Motor neuron (in vitro differentiated cells): ENCODE data around the gene SMG7. TPM values are rescaled to one million over a fixed set of nuclear protein-coding genes. Genes with fewer than 3 reads are reported as not detected.
A peak's percentile ranks its signal among the peaks of the same experiment; 100 is the strongest.

ENCODE experiments used
- ATAC-seq, 8 experiments: fragments of 200-7000 bp; cut with Tn5 transposase; replicated peaks in 6 of 8; 2 replicates each; pipeline ENCODE4 v1.8.0; 2021; ENCODE audit warnings: mild to moderate bottlenecking in 8 of 8, moderate library complexity in 8 of 8
- H3K27ac ChIP-seq, 2 donors: fragments of 250-450 bp; sonication (Bioruptor Pico); 2 replicates each; pipeline ENCODE4 v1.9.0; 2021; ENCODE audit warnings: antibody characterized with exemption in 2 of 2, mild to moderate bottlenecking in 2 of 2, moderate library complexity in 1 of 2
- H3K4me1 ChIP-seq, 2 donors: fragments of 250-450 bp; sonication (Bioruptor Pico); replicated peaks in 1 of 2; 2 replicates each; pipeline ENCODE4 v1.6.1; 2021; ENCODE audit warnings: antibody characterized with exemption in 2 of 2, mild to moderate bottlenecking in 2 of 2, moderate library complexity in 1 of 2
- H3K4me3 ChIP-seq, 5 donors: fragments of 250-450 bp; sonication (Bioruptor Pico); 2 replicates each; pipeline ENCODE4 v1.9.0; 2021; ENCODE audit warnings: antibody characterized with exemption in 5 of 5, mild to moderate bottlenecking in 5 of 5, moderate library complexity in 4 of 5
- WGBS, 10 experiments: fragments of 450-650 bp; shearing (Covaris generic); methylation state at CpG; one replicate each; pipeline ENCODE4 v1.0.0; 2022; 5-methylcytosine and 5-hydroxymethylcytosine counted together
- in situ Hi-C, 9 experiments: fragments of 400-800 bp; cut with MboI; loops; one replicate each; pipeline ENCODE4 v1.15.0; 2021; ENCODE audit warnings: low sequenced_read_pairs in 9 of 9, low pct_unique_long_range_greater_than_20kb in 2 of 9; ENCODE audit not compliant: unreplicated experiment in 9 of 9
- total RNA-seq, 8 experiments: library from RNA; unstranded; fragments of 300-600 nt; gene quantifications; 2 replicates each; pipeline versions ENCODE4 v1.2.3 to v1.2.4, GENCODE V29; 2022

The SMG7 gene
- total RNA-seq, 8 experiments from 2014 or later, result 12.0 to 51.6 (median 26.8) TPM

DNA sequence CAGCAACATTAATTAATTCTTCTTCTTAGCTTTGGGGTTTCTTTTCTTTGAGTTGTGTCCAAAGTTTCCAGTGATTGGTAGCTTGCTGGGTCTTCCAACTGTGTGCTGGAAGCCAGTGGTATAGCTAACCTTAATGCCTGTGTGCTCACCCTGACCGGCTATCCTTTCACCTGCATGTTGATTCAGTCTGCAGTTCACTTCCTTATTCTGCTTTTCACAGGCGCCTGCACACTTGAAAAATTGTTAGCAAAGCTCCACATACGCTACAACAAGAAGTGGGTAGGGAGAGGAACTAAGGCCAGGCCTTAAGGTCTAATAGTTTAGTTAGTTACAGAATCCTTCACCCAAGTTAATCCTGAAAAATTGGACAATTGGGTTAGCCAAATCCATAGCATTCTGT is 82.3 kb downstream of the SMG7 start:
- H3K4me3 ChIP-seq, result no peak overlapping the region
- in situ Hi-C loops, result no loop called here
- no peak overlapping the region for H3K27ac ChIP-seq
- no peaks in the 10 kb centered on the region for H3K4me1 ChIP-seq
- 89 to 100% (median 96%) methylated on average over 2 to 3 of the region's 3 CpGs; no CpG with 5 or more reads in 3 of the 10 experiments for WGBS, 10 experiments
- no peak for ATAC-seq

DNA sequence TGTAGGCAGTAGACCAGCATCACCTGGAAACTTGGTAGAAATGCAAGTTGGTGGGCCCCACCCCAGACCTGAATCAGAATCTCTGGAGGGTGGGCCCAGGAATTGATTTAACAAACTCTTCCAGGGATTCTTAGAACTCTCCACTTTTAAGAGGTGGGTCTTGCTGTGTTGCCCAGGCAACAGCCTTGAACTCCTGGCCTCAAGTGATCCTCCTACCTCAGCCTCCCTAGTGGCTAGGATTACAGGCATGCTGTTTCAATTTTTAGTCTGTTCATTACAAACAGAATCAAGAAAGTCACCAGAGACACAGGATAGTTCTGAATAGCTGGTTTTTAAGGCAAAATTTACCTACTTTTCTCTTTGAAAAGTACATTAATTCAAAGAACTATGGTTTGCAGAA is 86.8 kb downstream of the SMG7 start:
- no peak for ATAC-seq
- no peaks in the 10 kb centered on the region for H3K4me1 ChIP-seq
- no peak overlapping the region for H3K4me3 ChIP-seq
- in situ Hi-C loops, result no loop called here
- H3K27ac ChIP-seq, result no peak overlapping the region

DNA sequence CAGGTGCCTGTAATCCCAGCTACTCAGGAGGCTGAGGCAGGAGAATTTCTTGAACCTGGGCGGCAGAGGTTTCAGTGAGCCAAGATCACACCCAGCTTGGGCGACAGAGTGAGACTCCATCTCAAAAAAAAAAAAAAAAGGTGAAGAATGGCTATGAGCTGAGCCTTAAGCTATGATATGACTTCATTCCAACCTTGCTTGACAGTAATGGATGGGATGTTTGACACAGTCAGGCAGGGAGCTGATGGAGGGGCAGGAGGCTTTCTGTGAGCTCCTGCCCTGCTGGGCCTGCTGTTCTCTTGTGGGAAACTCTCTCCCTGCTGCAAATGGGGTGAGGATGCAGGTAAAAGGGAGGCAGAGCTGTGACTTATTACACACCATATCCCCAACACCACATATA is 90.4 kb downstream of the SMG7 start:
- 75 to 100% (median 98%) methylated on average over 1 to 2 of the region's 2 CpGs; no CpG with 5 or more reads in 6 of the 10 experiments for WGBS, 10 experiments
- peak in 2 of 8 experiments; percentile 21 to 61 for ATAC-seq
- H3K4me3 ChIP-seq, result no peak overlapping the region
- H3K4me1 ChIP-seq, result no peaks in the 10 kb centered on the region
- in situ Hi-C loops, result loop anchor here in 1 of 9 experiments (10.0 kb wide), 1 partner anchor 62 kb away; no protein-coding TSS in a partner anchor
- H3K27ac ChIP-seq, result no peak overlapping the region

DNA sequence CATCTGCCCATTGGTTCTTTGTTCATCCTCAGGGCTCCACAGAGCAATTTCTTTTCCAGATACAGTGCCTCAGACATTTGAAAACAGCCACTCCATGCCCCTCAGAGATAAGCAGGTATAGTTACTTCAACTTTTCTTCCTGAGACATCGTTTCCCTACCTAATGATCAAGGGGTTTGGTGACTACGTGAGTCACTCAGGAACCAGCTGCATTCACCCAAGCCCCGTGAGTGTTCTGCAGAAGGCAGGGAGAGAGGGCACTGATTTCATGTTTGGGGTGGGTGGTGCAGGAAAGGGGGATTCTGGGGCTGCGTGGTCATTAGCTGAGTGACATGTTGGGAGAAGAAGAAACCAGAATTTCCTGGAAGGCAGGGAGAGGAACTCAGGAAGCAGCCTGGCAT is 93.0 kb downstream of the SMG7 start:
- no peak for ATAC-seq
- Histone ChIP-seq H3K4me1 (no peaks in the 10 kb centered on the region), H3K27ac (no peak overlapping the region), H3K4me3 (no peak overlapping the region)
- 63 to 100% (median 90%) methylated on average over 1 to 3 of the region's 4 CpGs; no CpG with 5 or more reads in 6 of the 10 experiments for WGBS, 10 experiments
- in situ Hi-C loops, result loop anchor here in 1 of 9 experiments (10.0 kb wide), 1 partner anchor 60 kb away; no protein-coding TSS in a partner anchor

DNA sequence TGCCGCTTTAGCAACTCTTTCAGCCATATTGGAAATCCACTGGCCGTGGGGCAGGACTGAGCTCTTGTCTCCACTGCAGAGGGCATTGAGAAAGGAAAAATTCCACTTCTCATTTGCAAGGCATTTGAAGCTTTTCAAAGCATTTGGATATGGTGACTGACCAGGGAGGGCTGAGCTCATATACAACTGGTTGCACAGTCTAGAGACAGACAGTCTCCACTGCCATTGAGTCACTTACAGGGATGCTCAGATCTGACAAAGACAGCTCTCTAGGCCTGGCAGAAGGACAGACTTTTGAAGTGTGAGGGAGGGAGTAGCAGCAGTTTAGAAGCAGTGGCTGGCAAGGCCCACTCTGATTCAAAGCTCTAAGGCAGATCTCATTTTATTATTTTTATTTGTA is 93.7 kb downstream of the SMG7 start:
- peak in 1 of 8 experiments; percentile 38 for ATAC-seq
- H3K27ac ChIP-seq, result no peak overlapping the region
- in situ Hi-C loops, result loop anchor here in 1 of 9 experiments (10.0 kb wide), 1 partner anchor 59 kb away; no protein-coding TSS in a partner anchor
- no peaks in the 10 kb centered on the region for H3K4me1 ChIP-seq
- no peak overlapping the region for H3K4me3 ChIP-seq
- 33 to 100% (median 89%) methylated on average over 1 to 2 of the region's 2 CpGs; no CpG with 5 or more reads in 5 of the 10 experiments for WGBS, 10 experiments

DNA sequence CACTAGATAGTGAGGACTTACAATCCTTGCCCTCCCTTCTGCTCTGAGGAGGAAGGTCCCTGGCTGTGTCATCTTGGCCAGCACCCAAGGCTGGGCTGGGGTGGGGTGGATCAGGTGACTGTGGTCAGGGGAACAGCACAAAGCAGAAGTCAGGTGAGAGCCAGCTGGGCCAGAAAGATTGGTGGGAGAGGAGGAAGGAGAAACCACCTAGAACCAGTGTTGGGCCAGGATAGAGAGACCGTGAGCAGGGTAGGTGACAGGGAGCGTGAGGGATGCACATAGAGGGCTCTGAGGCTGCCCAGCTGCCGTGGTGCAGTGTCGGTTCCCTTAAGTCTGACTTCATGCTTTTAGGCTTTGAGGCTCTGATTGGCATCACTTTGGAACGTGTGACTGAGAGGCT is 95.3 kb downstream of the SMG7 start:
- H3K27ac ChIP-seq, result no peak overlapping the region
- ATAC-seq, result peak in 7 of 8 experiments; percentile 9 to 85 (median 50)
- no peak overlapping the region for H3K4me3 ChIP-seq
- H3K4me1 ChIP-seq, result no peaks in the 10 kb centered on the region
- in situ Hi-C loops, result loop anchor here in 1 of 9 experiments (10.0 kb wide), 1 partner anchor 57 kb away; no protein-coding TSS in a partner anchor
- WGBS, 10 experiments, result 67 to 83% (median 82%) methylated on average over 1 to 3 of the region's 5 CpGs; no CpG with 5 or more reads in 7 of the 10 experiments

DNA sequence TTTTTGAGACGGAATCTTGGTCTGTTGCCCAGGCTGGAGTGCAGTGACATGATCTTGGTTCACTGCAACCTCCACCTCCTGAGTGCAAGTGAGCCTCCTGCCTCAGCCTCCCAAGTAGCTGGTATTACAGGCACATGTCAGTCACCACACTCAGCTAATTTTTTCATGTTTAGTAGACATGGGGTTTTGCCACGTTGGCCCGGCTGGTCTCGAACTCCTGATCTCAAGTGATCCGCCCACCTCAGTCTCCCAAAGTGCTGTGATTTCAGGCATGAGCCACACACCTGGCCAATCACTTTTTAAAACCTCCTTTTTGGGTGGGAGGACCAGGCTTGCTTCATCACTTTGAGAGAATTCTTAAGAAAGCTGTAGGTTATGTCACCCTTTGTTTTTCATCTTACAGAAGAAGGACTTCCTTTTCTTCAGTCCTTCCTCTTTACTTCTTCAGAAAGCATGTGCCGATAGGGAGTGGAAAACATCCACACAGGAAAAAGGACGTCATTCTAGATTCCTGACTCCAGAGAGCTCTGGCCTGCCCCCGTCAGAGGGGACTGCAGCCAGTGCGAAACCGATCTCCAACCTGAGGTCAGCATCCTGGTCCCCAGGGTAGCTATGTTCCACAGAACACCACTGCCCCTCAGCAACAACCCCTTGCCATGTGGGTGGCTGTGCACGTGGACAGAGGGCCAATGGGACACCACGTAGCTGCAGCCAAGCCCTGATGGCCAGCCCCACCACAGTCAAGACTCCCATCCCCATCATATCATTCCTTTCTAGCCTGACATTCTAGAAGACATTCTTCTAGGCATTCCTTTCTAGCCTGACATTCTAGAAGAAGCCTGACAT is 96.1 kb downstream of the SMG7 start:
- Histone ChIP-seq H3K27ac (no peak overlapping the region), H3K4me1 (no peaks in the 10 kb centered on the region), H3K4me3 (no peak overlapping the region)
- in situ Hi-C loops, result loop anchor here in 1 of 9 experiments (10.0 kb wide), 1 partner anchor 56 kb away; no protein-coding TSS in a partner anchor
- 67 to 100% (median 87%) methylated on average over 1 to 12 of the region's 12 CpGs for WGBS, 10 experiments
- no peak for ATAC-seq

DNA sequence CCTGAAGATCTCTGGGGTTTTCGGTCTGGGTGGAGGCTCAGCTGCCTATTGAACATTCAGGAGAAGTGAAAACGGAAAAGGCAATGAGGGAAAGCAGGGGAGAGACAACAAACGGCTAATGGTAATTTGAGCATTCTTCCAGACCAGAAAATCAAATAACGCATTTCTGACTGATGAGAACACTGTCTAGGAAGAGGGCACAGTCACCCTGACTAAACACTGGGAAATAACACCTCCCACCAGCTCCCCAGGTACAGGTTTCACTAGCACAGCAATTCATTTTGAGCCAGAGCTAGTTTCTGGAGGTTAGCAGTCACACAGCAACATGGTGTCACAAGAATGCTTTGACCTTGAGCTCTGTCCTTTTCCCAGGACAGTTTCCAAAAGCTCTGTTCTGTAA is 96.8 kb downstream of the SMG7 start:
- in situ Hi-C loops, result loop anchor here in 1 of 9 experiments (10.0 kb wide), 1 partner anchor 56 kb away; no protein-coding TSS in a partner anchor
- H3K27ac ChIP-seq, result no peak overlapping the region
- no peak overlapping the region for H3K4me3 ChIP-seq
- H3K4me1 ChIP-seq, result no peaks in the 10 kb centered on the region
- ATAC-seq, result no peak
- 25 to 100% (median 78%) methylated on average over 1 to 4 of the region's 4 CpGs; no CpG with 5 or more reads in 2 of the 10 experiments for WGBS, 10 experiments

DNA sequence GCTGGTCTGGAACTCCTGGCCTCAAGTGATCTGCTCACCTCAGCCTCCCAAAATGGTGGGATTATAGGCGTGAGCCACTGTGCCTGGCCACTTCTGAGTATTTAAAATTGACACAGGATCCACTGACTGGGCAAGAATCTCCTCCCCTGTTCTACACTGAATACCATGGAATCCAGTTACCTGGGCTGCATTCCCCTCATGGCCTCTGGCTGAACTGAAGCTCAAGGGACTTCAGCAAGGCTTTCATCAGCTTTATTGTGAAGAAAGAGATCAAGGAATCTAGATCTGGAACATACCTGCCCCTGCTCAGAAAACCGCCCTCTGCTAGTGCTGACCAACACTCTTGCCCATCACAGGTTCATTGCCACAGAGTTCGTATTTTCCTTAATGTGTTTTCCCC is 97.5 kb downstream of the SMG7 start:
- no peak for ATAC-seq
- 33 to 100% (median 76%) methylated on average over 1 to 3 of the region's 3 CpGs; no CpG with 5 or more reads in 2 of the 10 experiments for WGBS, 10 experiments
- Histone ChIP-seq H3K4me1 (no peaks in the 10 kb centered on the region), H3K27ac (no peak overlapping the region), H3K4me3 (no peak overlapping the region)
- in situ Hi-C loops, result loop anchor here in 1 of 9 experiments (10.0 kb wide), 1 partner anchor 55 kb away; no protein-coding TSS in a partner anchor

DNA sequence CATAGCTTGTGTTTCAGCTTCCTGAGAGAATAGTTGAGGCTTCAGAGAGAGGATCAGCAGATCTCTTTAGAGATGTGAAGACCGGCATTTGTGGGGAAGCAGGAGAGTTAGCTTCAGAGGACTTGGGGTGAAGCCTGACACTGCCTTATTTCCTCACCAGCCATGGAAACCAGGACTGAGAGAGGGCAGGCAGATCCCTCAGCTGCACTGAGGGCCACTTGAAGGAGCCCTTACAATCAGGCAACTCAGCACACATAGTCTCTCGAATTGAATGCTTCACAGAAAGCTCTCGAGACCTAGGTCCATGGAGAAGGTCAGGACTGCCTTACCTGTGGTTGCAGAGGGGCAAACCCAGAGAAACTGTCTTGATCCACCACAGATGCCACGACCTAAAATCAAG is 98.2 kb downstream of the SMG7 start:
- in situ Hi-C loops, result no loop called here
- WGBS, 10 experiments, result 54 to 100% (median 87%) methylated on average over 1 to 4 of the region's 4 CpGs; no CpG with 5 or more reads in 4 of the 10 experiments

DNA sequence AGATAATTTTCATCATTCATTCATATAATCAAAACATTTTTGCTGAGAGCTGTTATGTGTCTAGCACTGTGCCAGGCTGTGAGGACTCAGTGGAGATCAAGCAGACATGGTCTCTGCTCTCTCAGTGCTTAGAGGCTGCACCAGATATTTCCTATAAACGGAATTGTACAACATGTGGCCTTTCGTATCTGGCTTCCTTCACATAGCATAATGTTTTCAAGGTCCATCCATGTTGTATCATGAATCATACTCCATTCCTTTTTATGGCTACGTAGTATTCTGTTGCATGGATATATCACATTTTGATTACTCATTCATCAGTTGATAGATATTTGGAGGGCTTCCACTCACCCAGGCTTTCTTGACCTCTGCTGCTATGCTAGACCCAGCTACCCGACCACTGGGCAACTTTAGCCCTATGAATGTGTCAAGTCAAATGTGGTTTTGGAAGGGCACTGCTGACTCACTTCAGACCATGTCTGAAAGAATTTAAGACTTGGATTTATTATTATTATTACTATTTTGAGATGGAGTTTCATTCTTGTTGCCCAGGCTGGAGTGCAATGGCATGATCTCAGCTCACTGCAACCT is 99.5 kb downstream of the SMG7 start:
- Histone ChIP-seq H3K4me3 (no peak overlapping the region), H3K27ac (no peak overlapping the region), H3K4me1 (no peaks in the 10 kb centered on the region)
- no peak for ATAC-seq
- 33 to 96% (median 80%) methylated on average over 2 to 4 of the region's 4 CpGs; no CpG with 5 or more reads in 2 of the 10 experiments for WGBS, 10 experiments
- in situ Hi-C loops, result no loop called here

More for the DNA sequence above, 98.2 kb downstream of the SMG7 start:
- H3K27ac ChIP-seq, result no peak overlapping the region
- H3K4me1 ChIP-seq, result no peaks in the 10 kb centered on the region
- no peak for ATAC-seq
- no peak overlapping the region for H3K4me3 ChIP-seq

DNA sequence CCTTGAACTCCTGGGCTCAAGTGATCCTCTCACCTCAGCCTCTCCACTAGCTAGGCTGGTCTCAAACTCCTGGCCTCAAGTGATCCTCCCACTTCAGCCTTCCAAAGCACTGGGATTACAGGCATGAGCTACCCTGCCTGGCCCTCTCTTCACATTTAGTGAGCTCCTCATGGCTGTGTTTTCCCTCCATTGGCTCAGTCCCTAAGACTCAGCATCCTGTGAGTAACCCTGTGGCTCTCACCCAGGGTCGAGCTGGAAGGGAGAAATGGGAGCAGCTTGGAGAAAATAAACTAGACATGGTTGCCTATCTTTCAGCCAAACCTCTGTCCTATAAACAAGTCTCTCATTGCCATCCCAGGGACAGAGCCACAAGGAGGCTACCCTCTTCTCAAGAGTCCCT is 100.4 kb downstream of the SMG7 start:
- Histone ChIP-seq H3K4me3 (no peak overlapping the region), H3K27ac (no peak overlapping the region), H3K4me1 (no peaks in the 10 kb centered on the region)
- no peak for ATAC-seq
- WGBS, 10 experiments, result 17 to 83% (median 54%) methylated on average over 1 of the region's 1 CpG; no CpG with 5 or more reads in 4 of the 10 experiments
- in situ Hi-C loops, result no loop called here

DNA sequence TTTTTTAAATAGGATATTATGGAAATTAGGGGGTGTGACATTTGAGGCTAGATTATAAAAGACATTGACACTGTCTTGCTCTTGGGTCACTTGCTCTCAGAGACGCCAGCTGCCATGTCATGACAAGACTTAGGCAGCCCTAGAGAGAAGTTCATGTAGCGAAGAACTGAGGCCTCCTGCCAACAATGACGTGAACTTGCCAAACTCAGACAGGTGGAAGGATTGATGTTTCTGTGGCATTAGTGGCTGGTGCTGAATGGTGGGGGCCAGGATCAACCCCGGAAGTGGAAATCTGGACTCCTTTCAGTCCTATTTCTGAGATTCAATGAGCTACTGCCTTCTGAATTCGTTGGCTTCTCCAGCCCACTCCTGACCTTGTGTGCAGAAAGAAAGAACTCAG is 103.3 kb downstream of the SMG7 start:
- no peak overlapping the region for H3K4me3 ChIP-seq
- ATAC-seq, result no peak
- WGBS, 10 experiments, result 10 to 96% (median 84%) methylated on average over 1 to 5 of the region's 5 CpGs
- in situ Hi-C loops, result no loop called here
- H3K4me1 ChIP-seq, result no peaks in the 10 kb centered on the region
- no peak overlapping the region for H3K27ac ChIP-seq
